GM18499 (cell line): ENCODE data around the gene CDH23.

Source experiments
- ATAC-seq: cut with Tn5 transposase; IDR thresholded peaks from one replicate; pipeline ENCODE4 v1.9.1; 2021; ENCODE audit warnings: moderate number of reproducible peaks; ENCODE audit not compliant: insufficient read depth, unreplicated experiment

CDH23 gene

DNA sequence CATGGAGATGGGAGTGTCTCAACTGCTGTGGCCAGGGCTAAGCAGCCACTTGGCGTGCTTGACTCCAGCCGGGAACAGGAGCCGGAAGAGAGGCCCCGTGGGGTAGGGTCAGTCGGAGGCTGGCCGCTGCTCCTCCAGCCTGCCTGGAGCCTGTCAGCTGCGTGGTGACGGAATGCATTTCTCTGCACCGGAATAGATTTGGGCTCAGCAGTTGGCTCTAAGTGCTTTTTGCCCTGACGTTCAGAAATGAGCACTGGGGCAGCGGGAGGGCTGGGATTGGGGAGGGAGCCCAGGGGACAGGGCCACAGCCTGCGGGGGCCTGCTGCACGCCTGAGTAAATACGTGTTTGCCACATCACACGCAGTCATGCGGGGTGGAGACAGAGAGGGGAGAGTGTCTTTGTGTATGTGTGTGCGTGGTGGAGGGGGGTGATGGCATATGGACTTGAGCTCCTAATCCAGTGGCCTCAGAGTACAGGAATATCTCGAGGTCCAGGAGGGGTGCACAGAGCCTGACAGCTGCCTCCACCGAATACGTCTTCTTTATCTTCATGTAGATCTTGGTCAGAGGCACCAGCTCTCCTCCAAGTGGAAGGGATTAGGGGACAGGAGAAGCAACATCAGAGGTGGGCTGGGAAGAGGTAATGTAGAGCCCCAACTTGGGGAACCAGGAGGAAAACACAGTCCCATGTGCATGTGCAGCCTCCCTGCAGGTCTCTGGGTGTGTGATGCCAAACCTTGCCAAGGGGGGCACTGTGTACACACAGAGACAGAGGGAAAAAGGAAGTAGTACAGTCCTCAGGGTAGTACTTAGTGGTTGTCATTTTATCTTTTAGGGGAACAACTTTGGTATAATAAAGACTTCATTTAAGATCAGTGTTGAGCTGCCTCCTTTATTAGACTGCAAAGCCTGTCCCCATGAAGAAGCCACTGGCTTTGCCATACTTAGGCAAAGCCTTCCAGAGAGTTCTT, 151.4 kb downstream of the CDH23 start:
- ATAC-seq = no peak

DNA sequence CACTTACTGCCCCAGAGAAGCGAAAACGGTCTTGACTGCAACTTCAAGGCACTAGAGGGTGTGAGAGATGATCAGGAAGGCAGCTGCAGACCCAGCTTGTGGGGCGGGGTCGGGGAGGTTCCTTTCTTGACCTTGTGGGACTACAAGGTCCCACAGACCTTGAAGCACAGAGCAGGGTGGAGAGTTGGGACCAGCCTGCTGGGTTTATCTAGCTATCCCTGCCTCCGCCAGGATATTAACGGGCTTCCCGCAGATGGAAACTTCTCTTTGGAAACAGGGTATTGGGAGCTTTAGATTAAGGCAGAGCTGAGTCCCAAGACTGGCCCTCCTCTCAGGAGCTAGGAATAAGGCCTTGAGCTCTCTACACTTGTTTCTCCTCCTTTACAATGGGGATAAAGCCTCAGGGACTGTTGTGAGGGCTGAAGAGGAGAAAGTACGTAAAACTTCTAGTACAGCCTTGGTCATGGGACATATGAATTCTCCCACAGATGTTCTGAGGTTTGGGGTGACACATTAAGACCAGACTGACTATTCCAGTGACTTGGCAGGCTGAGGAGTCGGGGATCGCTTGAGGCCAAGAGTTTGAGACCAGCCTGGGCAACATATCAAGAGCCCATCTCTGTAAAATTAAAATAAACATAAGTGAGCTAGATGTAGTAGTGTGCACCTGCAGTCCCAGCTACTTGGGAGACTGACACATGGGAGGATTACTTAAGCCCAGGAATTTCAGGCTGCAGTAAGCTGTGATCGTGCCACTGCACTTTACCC, 153.2 kb downstream of the CDH23 start:
- ATAC-seq = no peak

DNA sequence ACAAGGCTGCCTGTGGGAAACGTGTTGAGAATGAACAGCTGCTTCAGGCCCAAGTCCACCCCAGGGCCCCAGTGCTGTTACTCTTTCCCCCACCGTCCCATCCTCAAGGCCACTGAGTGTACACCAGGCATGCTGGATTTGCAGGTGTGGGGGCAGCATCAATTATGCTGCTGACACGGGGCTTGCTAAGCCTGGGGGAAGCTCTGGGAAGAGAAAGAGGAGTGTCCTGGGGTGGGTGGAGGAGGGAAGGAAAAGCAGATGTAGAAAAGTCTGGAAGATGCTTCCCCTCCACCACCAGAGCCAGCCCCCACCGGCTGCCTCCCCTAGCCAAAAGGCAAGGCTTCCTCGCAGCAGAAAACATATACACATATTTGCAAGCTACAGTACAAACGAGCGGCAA, 153.9 kb downstream of the CDH23 start:
- no peak for ATAC-seq

DNA sequence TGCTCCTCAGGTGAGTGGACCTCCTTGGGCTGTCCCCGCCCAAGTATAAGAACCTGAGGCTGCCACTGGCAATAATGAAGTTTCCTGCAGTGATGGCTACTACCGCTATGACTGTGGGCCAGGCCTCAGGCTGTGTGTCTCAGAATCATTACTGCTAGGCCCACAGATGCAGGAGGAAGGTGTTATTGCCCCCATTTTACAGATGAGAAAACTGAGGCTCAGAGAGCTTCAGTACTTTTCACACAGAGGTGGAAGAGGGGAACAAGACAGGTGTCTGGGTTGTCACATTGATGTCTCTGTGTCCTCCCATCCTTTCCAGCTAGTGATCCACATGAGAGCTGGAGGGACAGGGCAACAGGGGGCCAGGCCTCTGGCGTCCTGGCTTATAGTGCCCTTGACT, 155.2 kb downstream of the CDH23 start:
- ATAC-seq = no peak

DNA sequence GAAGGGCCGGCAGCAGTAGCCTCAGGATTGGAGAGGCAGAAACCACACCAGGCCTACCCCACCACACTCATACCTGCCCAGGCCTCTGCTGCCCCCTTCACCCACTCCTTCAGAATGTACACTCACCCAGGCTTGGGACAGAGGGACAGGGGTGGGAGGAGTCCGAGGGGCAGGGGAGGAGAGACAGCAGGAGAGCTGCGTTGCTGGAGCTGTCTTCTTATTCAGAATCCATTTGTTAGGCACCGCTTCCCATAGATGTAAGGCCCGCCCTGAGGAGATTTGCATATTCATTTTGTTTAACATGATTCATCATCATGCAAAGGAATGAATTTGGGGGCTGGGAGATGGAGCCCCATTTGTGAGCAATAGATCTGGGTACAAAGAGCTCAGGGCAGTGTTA, 156.7 kb downstream of the CDH23 start:
- ATAC-seq = no peak

DNA sequence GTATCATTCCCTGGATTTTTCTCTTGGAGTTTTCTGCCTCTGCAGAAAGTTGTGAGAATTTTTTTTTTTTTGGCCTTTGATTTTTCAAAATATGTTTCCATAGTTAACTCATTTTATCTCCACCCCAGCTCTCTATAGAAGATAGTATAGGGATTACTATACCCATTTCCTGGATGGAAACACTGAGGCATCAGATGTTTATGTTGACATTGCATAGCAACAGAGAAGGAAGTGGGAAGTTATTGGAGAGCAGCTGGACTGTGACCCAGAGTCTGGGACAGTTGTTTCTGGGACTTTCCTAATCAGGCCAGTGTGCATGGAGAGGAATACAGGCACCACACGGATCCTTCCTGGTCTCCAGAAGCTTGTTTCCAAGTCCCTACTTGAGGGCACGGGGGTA, 158.0 kb downstream of the CDH23 start:
- ATAC-seq = no peak

DNA sequence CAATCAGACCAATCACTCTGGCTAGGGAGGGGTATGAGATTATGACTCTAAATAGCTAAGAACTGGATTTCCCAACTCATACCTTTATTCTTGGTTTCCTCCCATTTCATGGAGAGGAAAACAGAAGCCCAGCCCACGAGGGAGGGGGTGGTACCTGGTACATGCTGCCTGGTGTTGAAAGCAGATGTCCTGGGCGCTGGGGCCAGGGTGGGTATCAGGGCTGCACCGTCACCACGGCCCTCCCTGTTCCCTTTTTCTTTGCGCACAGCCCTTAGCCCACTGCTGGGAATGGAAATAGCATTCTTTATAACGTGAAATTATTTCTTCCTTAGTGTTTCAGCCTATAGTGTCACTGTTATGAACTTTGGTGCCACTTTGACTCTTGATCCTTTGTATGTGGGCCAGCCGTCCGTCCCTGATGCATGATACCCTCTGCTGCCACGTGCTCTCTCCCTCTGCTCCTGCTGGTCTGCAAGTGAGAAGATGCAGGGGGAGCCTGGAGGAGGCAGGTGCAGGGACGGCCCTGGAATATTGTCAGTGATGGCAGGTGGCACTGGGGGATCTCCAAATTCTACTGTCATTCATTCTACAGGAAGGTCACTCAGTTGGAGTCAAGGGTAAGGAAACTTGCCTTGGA, 158.5 kb downstream of the CDH23 start:
- ATAC-seq = no peak

DNA sequence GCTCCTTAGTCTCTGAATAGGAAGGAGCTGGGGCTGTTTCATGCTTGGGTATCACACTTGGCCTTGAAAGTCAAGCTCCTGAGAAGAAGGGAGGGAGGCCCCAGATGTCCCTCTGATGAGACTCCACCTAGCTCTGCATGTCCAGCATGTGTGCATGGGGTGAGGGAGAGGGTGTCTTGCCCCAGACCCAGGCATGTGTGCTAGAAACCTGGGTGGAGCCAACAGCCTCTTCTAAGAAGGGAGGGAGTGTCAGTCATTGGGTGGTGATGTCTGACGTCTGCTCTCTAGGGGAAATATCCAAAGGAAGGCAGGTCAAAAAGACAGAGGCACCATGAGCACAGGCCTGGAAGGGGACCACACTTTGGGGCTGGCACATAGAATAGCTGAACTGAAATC, 159.0 kb downstream of the CDH23 start:
- ATAC-seq = no peak

DNA sequence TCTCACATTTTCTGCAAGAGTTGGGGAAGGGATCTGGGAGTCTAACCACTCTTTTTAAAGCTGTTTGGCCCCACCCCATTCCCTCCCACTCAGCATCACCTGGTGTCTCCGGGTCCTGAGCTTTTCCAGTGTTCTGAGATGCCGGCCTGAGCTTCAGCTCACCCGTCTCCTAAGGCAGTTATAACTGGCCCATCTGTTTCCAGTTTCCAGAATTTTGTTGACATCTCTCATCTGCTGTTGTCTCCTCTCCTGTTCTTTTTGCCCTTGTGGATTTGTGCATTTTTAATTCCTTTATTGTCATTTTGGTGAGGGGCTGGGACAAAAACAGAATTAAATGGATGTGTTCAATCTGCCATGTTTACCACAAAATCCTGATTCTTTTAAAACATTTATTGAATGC, 162.3 kb downstream of the CDH23 start:
- ATAC-seq = no peak

DNA sequence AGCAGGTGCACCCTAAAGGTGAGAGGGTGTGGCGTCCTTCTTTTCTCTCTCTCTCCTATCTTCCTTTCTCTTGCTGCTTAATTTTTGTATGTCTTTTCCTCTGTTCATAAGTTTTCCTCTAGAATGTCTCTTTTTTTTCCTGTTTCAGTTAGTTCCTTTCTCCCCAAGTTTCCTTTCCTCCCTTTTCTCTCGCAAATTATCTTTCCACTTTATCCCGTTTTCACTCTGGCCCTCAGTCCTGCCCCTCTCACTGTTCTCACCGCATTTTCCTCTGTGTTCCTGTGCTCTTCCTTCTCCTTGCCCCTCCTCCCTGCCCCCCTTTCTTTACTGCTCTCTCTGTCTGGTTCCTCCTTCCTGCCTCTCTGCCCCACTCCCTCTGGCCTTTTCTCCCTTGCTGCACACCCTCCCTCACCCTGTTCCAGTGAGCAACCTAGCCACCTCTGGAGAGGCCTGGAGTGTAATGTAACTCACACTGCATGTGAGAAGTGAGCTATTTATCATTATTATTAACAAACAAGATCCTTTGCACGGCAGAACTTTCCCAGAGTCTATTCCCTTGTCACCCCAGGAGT, 164.4 kb downstream of the CDH23 start:
- ATAC-seq = no peak

DNA sequence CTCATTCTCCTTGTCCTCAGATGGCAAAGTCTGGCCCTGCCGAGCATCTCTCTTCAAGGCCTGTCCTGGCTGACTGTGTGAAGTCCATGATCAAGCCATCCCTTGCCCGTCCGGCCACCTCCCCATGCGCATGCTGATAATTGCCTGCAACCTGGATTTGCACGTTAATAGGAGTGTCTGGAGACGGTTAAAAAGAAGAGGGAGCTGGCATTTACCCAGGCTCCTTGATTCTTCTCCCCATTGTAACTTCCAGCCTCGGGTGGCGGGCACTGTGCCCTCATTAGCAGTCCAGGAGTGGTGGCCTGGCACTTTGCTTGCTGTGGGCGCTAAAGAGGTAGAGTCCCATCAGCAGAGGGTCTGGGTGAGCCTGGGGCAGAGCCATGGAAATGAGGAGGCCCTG, 165.5 kb downstream of the CDH23 start:
- no peak for ATAC-seq

DNA sequence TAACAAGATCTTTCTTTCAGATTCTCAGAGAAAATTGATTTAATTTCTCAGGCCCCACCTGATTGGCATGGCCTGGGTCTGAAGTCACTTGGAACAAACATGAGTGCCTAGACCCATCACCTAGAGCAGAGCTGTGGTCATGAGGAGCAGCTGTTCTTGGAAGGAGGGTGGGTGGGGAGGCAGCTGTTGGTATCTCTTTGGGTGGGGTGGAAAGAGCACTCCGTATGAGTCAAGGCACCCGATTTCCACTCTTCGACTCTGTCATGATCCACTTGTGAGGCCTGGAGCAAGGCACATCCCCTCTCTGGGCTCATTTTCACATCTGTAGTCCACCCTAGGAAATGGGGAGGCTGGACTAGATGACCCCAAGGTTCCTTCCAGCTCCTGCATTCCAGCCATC, 166.2 kb downstream of the CDH23 start:
- no peak for ATAC-seq

DNA sequence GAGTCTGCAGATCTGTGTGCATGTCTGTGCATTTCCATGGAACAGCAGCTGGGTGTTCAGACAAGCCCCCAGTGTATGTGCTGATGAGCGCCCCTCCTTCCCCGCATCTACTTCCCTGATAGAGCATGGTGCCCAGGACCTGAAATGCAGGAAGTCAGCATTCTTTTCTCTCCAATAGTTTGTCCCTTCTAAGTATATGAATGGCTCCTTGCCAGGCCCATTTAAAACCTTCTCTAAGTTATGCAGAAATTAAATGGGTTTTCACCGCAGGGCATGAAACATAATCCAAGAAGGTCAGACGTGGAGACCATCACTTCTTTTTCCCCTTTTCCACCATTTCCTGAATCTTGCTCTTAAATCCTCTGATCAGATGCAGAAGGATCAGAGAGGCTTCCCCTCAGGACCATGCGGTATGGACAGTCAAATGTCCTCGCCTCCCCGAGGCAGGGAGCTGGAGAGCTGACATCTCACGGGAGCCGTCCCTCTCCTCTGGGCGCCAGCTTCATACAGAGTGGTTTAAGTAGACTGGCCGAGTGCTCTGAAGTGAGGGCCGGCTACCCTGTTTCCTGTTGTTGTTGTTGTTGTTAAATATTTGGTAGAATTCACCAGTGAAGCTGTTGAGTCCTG, 167.6 kb downstream of the CDH23 start:
- ATAC-seq = no peak

DNA sequence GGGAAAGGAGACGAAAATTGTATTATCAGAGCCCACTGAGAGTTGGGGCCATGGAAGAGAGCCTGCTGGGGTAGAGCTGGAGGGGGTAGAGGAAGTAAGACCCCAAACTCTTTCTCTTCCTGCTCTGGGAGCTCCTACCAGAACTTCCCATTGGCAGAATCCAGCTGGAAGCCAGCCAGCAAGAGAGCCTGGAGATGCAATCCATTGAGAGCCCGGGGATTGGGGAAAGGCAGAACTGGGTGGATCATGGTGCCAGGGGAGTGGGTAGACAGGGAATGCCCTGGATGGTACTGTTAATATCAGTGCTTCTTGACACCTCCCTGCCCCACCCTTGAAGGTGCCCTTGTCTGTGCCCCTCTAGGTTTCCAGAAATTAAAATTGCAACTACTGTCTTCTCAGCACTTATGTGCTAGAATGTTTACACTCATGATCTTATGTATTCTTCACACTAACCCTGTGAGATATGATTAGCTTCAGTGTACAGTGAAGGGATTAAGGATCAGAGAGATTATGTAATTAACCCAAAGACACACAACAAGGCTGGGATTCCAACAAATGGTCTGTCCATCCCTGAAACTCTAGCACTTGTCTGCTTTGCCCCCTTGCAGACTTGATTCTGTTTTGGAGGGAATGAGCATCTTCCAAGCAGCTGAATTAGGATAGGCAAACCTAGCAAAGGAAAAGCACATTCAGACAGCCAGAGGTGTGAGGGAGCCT, 168.7 kb downstream of the CDH23 start:
- no peak for ATAC-seq

DNA sequence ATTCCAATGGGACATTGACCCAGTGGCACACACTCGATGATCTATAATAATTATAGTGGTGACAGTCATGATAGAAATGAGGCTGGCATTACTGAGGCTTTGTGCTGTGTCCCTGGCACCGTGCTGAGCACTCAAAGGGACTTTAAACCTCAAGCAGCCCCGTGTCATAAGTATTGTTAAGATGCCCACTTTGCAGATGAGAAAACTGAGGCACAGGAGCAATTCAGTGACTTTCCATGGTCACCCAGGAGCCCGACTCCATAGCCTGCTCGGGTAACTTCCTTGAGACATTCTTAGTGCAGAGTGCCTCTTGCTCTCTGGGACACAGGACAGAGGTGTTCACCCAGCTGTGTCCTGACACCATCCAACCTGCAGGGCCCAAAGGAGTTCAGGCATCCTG, 170.3 kb downstream of the CDH23 start:
- no peak for ATAC-seq

DNA sequence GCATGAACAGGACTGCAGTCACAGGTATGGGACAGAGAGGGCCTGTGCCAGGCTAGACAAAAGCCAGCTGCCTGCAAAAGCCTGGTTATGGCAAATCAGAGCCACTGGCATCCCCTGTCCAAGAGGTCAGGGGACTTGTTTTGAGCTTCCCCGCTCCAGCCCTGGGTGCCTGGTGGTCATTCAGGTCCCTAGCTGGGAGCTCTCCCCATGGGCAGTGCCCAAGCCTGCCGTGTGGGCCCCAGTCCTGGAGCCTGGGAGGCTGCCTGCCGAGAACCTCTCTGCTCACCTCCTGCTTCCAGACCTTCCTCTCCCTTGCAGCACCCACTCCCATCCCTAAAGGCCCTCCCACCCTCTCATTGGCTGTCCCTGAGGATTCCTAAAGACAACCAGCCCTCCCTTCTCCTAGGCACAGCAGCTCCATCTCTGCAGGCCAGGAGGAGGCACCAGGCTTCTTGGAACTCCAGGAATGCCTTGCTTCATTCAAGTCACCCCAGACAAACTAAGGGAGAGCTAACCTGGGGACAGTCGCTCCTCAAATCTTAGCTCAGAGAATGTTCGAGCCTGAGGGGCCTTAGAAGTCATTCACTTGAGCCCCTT, 172.3 kb downstream of the CDH23 start:
- no peak for ATAC-seq

DNA sequence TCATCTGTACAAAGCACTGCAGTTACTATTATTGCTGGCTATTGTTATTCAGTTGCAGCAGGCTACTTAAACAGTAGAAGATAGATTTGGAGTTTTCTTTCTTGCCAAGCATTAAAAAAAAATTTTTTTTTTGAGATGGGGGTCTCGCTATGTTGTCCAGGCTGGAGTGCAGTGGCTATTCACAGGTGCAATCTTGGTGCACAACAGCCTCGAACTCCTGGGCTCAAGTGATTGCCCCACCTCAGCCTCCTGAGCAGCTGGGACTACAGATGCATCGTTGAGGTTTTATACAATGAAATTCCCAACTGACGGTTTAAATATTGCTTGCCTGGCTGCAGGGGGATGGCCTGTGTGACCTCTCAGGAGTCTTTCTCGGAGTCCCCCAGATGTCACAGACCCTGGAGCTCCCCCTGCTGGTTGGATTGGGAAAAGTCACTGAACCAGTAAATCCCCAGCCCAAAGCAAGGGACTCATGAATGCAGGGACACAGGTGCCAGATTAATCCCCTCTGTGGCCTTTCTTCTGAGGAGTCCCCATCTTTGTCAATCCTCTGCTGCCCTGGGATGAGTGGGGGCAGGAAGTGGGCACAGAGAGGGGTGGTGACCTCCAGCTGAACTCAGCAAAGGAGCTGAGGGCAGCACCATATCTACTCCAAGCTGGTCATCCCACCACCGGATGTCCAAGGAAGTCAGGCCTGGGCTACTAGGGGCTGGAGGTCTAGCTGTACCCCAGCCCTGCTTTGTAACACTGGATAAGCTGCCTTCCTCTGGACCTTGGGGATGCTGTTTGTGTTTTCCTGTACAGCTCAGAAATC, 173.3 kb downstream of the CDH23 start:
- no peak for ATAC-seq

DNA sequence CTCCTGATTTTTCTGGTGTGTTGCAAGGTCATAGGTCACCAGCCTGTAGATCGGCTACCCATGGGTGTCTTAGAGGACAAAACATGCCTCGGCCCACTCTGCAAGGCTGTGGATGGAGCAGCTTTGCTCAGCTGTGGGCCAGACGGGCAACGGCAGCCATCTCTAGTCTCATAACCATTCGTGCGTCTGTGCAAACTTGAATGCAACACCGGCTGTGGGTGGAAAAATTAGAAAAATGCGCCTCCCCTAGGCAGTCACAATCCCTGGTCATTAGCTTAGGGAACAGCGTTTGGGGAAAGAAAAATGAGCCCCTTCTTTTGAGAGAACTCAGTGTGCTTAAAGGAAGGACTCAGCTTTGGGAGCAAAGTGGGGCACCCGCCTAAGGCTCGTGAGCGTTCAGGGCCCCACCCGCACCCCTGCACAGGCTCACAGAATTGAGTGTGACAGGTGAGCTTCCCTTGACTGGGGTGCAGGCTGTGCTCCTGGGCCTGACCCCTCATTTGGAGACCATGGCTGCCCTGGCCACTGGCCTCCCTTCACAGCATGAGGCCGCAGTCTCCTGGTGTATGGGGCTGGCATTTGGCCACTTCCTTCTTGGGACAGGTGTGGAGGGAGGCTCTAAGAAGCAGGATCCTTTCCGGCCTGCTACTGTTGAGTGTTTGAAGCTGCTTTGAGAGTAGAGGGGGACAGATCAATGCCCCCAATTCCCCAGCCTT, 174.9 kb downstream of the CDH23 start:
- ATAC-seq = no peak
